ENCODE measurements around the gene PTGER3. TPM values are rescaled to one million over a fixed set of nuclear protein-coding genes. Genes with fewer than 3 reads are reported as not detected.

Gene PTGER3
- total RNA-seq, 1 donor from 2014 or later = 0.22 TPM

- Mint-ChIP-seq H3K9me3 (no peaks in the 10 kb centered on the region), H3K4me3 (peak overlapping the region; percentile 98), H3K27ac (peak overlapping the region; percentile 72), H3K27me3 (peaks cover 20% of the 10 kb centered on the region), H3K36me3 (ENCODE audit: low read depth) (peaks cover 27% of the 10 kb centered on the region), H3K4me1 (peaks cover 29% of the 10 kb centered on the region)
- DNase-seq (peak; percentile 13), ATAC-seq (ENCODE audit: low read depth) (no peak)
- ChIA-PET POLR2A (interaction anchor here (0.9 to 1.9 kb wide), 6 partner anchors 10 to 876 kb away, joined by 3 to 19 read pairs (median 10); partner anchors contain the start of genes CTH, LRRC40 and SRSF11), CTCF (interaction anchor here (0.6 to 0.8 kb wide), 3 partner anchors 860 to 877 kb away, joined by 3 to 4 read pairs (median 4); partner anchors contain the start of gene SRSF11)
- intact Hi-C loops (cut with micrococcal nuclease) = loop anchor here (1.0 to 5.0 kb wide), 7 partner anchors 19 to 1201 kb away; partner anchors contain the start of genes ANKRD13C, CTH, LRRC40 and NEGR1
- no peak for TF ChIP-seq CTCF (IDR thresholded peaks at IDR 0.05)
These were observed 34.1 kb upstream of the PTGER3 start for GRCh38 chr1:71081697-71082080.

GRCh38 chr1:71080739-71081696 lies 33.4 kb upstream of the PTGER3 start, which contains the start of gene ZRANB2:
TSS of gene ZRANB2 (minus strand) at chr1:71081035. CDS start at chr1:71080995, 40 bp downstream.
- Mint-ChIP-seq H3K27ac (peak within 1 kb of the TSS; percentile 99), H3K36me3 (ENCODE audit: low read depth) (peaks cover 34% of the 10 kb centered on the region), H3K4me3 (peak within 1 kb of the TSS; percentile 98), H3K4me1 (peaks cover 29% of the 10 kb centered on the region), H3K27me3 (peaks cover 19% of the 10 kb centered on the region), H3K9me3 (no peaks in the 10 kb centered on the region)
- POLR2A ChIA-PET = interaction anchor here (0.6 to 1.9 kb wide), 10 partner anchors 10 to 933 kb away, joined by 3 to 19 read pairs (median 6); partner anchors contain the start of genes ANKRD13C, CTH, LRRC40 and SRSF11
- no peak for TF ChIP-seq CTCF (IDR thresholded peaks at IDR 0.05)
- ATAC-seq (ENCODE audit: low read depth) = peak; percentile 97
- CTCF ChIA-PET = interaction anchor here (0.6 to 1.1 kb wide), 4 partner anchors 727 to 876 kb away, joined by 3 to 4 read pairs (median 4); partner anchors contain the start of gene SRSF11
- peak; percentile 76 for DNase-seq
- intact Hi-C loops (cut with micrococcal nuclease) = loop anchor here (1.0 to 5.0 kb wide), 7 partner anchors 18 to 1201 kb away; partner anchors contain the start of genes ANKRD13C, CTH, LRRC40 and NEGR1

GRCh38 chr1:71080230-71080738 lies 32.7 kb upstream of the PTGER3 start:
- no peak for TF ChIP-seq CTCF (IDR thresholded peaks at IDR 0.05)
- Mint-ChIP-seq H3K27me3 (peaks cover 14% of the 10 kb centered on the region), H3K4me3 (peak overlapping the region; percentile 98), H3K9me3 (no peaks in the 10 kb centered on the region), H3K4me1 (peaks cover 29% of the 10 kb centered on the region), H3K36me3 (ENCODE audit: low read depth) (peaks cover 41% of the 10 kb centered on the region), H3K27ac (peak overlapping the region; percentile 99)
- intact Hi-C loops (cut with micrococcal nuclease) = loop anchor here (2.0 to 5.0 kb wide), 2 partner anchors 17 to 1202 kb away; partner anchors contain the start of gene NEGR1
- ATAC-seq (ENCODE audit: low read depth) = no peak
- ChIA-PET CTCF (interaction anchor here (1.1 kb wide), 1 partner anchor 726 kb away, joined by 4 read pairs; no protein-coding TSS in a partner anchor), POLR2A (interaction anchor here (0.6 to 1.9 kb wide), 9 partner anchors 11 to 932 kb away, joined by 3 to 19 read pairs (median 6); partner anchors contain the start of genes ANKRD13C, CTH, LRRC40 and SRSF11)
- no peak for DNase-seq

- intact Hi-C loops (cut with micrococcal nuclease) = no loop called here
- H3K27ac Mint-ChIP-seq = no peak overlapping the region
- H3K36me3 Mint-ChIP-seq (ENCODE audit: low read depth) = peaks cover 78% of the 10 kb centered on the region
- TF ChIP-seq CTCF (IDR thresholded peaks at IDR 0.05) = no peak
- ATAC-seq (ENCODE audit: low read depth) (no peak), DNase-seq (no peak)
- H3K27me3 Mint-ChIP-seq = no peaks in the 10 kb centered on the region
- ChIA-PET POLR2A (interaction anchor here (0.8 kb wide), 1 partner anchor 854 kb away, joined by 4 read pairs; the partner anchor contains the start of gene SRSF11), CTCF (no interaction called here)
- no peaks in the 10 kb centered on the region for H3K9me3 Mint-ChIP-seq
- peaks cover 11% of the 10 kb centered on the region for H3K4me1 Mint-ChIP-seq
- H3K4me3 Mint-ChIP-seq = no peak overlapping the region
These were observed 27.1 kb upstream of the PTGER3 start for GRCh38 chr1:71074681-71075080.
